IPS-15b (cell line): ENCODE results near the gene APOBEC4.

Experiments used
- H3K27me3 ChIP-seq: one replicate; pipeline ENCODE4 v1.6.1; 2013; ENCODE audit warnings: low read length; ENCODE audit not compliant: control insufficient read depth, insufficient read depth
- H3K36me3 ChIP-seq: one replicate; pipeline ENCODE4 v1.6.1; 2013; ENCODE audit warnings: low read length; ENCODE audit not compliant: control insufficient read depth, insufficient read depth
- H3K4me1 ChIP-seq: one replicate; pipeline ENCODE4 v1.6.1; 2013; ENCODE audit warnings: mild to moderate bottlenecking, low read length; ENCODE audit not compliant: control insufficient read depth, insufficient read depth
- H3K4me3 ChIP-seq: one replicate; pipeline ENCODE4 v1.5.1; 2013; ENCODE audit warnings: low read depth, low read length
- H3K9ac ChIP-seq: one replicate; pipeline ENCODE4 v1.6.1; 2013; ENCODE audit warnings: low read depth, mild to moderate bottlenecking, low read length
- H3K9me3 ChIP-seq: one replicate; pipeline ENCODE4 v1.6.1; 2013; ENCODE audit warnings: mild to moderate bottlenecking, low read length; ENCODE audit not compliant: control insufficient read depth, insufficient read depth

Gene APOBEC4

DNA sequence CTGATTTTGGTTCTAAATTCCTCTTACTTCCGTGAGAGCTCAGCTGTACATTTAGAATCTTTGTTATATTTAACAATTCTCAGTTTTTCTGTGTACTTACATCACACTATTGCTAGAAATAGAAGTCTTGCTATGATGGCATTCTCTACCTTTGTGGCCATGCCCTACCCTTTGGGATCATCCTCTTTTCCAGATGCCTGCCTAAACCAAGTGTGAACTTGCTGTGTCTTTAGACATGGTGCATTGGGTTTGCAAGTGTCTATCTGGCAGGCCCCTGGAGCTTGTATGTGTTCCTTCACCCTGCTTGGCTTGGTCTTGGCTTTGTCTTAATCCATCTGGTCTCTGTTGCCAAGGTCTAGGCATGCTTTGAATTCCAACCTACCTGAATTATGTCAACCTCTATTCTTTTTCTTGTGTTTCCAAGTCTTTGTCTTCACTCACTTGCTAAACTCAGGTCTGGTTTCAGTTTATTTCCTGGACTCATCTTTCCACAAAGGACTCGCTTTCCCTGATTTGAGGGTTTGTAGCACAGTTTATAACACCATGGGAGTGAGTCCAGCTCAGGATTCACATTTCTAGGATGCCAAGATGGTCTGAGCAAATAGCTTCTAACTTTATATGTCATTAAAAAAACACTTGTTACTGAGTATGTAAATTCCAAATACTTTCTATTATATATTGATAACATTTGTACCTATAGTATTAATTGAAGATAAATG is 20.6 kb upstream of the APOBEC4 start:
- H3K4me3 ChIP-seq, result no peak overlapping the region
- H3K4me1 ChIP-seq, result no peaks in the 10 kb centered on the region
- no peaks in the 10 kb centered on the region for H3K36me3 ChIP-seq
- H3K9me3 ChIP-seq, result no peaks in the 10 kb centered on the region
- H3K27me3 ChIP-seq, result no peaks in the 10 kb centered on the region
- H3K9ac ChIP-seq, result no peak overlapping the region

DNA sequence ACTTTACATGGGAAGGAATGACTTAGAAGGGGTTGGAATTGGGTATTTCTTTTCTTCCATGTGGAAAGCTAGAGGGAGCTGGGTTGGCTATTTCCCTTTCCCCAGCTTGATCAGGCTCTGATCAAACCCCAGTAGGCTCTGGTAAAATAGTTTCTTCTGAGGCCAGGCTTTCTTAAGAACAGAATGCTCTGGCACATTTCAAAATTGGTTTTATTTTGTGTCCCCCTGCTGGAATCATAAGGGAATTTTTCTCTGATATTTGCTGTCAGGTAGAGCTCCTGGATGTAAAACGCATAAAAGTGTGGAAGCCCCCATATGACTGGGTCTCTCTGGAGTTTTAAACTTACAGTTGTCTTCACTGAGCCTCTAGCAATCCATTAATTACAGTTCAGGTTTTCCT is 17.1 kb upstream of the APOBEC4 start:
- H3K4me1 ChIP-seq, result no peaks in the 10 kb centered on the region
- no peaks in the 10 kb centered on the region for H3K36me3 ChIP-seq
- H3K9me3 ChIP-seq, result no peaks in the 10 kb centered on the region
- H3K4me3 ChIP-seq, result no peak overlapping the region
- no peaks in the 10 kb centered on the region for H3K27me3 ChIP-seq
- no peak overlapping the region for H3K9ac ChIP-seq

DNA sequence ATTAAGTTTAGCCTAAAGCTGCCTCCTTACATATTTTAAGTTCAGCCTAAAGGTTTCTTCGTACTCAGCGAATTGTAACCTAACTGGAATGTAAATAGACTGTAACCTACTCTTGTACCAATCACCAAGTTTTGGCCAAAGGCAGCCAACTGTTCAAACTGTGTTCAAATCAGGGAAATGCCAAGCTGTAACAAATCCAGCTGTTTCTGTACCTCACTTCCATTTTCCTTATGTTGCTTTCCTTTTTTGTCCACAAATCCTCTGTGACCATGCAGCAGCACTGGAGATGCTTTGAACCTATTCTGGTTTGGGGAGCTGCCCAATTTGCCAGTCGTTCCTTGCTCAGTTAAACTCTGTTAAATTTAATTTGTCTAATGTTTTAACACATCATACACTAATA is 3.2 kb upstream of the APOBEC4 start:
- no peaks in the 10 kb centered on the region for H3K9me3 ChIP-seq
- no peak overlapping the region for H3K9ac ChIP-seq
- H3K36me3 ChIP-seq, result no peaks in the 10 kb centered on the region
- no peak overlapping the region for H3K4me3 ChIP-seq
- no peaks in the 10 kb centered on the region for H3K27me3 ChIP-seq
- H3K4me1 ChIP-seq, result no peaks in the 10 kb centered on the region

DNA sequence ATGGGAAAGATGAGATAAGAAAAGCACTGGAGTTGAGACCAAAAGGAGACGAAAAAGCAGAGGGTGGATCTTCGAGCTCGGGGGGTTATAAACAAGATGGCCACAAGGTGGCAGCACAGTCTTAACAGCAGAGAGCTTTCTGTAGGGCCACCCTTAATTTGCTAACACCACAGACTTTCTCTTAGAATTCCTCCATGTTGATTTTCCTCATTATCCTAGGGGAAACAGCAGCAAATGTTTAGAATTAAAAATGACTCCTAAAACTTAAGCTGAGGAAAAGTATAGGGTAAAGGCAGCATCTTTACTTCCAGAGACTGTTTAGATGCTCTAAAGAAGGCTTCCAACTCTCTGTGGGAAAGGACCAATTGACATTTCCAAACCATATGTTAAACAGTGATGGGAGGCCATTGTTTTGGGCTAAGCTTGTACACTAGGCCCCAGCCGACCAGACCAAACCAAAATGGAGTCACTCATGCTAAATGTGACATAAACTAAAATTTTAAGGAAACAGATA is 2.5 kb upstream of the APOBEC4 start:
- H3K4me3 ChIP-seq, result no peak overlapping the region
- no peak overlapping the region for H3K9ac ChIP-seq
- H3K36me3 ChIP-seq, result no peaks in the 10 kb centered on the region
- H3K27me3 ChIP-seq, result no peaks in the 10 kb centered on the region
- H3K9me3 ChIP-seq, result no peaks in the 10 kb centered on the region
- H3K4me1 ChIP-seq, result no peaks in the 10 kb centered on the region

DNA sequence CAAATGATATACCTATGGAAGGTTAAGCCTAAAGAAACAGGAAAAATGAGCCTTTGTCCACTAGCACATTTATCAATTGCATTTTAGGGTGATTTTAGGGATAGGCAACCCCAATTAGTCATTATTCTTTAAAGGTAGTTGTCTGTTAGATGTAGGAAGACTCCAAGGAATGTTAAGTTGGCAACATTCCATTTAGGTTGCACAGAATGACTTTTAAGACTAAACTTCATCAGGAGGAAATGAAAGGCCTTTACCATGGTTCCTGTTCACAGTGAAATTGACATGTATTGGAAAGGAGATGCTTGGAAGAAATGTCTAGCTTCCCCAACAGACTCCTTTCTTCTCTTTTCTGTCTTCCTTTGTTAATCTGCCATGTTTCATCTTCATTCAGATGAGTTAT is 1.6 kb upstream of the APOBEC4 start:
- H3K36me3 ChIP-seq, result no peaks in the 10 kb centered on the region
- no peaks in the 10 kb centered on the region for H3K4me1 ChIP-seq
- no peak overlapping the region for H3K9ac ChIP-seq
- H3K27me3 ChIP-seq, result no peaks in the 10 kb centered on the region
- no peaks in the 10 kb centered on the region for H3K9me3 ChIP-seq
- H3K4me3 ChIP-seq, result no peak overlapping the region

DNA sequence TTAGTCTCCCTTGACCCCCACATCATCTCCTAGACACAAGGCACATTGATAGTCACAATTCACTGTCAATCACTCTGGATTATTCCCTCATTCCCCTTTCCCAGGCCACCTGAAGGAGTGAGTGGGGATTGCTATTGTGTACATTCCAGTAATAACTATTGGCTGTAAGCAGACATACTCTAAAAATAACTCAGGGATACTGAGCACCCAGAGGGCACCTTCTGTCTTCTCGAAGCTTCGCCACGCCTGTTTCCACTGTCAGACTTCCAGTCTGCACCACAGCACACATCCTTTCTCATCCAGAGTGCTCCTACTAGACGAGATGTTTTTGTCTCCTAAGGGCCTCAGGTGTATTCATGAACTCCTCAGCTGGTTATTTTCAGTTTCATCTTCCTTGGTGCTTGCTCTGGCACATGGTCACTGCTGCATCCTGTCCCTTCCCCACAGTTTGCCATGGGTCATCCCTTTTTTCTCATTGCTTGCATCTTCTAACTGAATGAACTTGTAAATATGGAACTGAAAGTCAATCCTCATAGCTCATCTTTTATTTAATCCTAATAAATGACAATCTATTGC is 848 bp upstream of the APOBEC4 start:
- Histone ChIP-seq H3K4me3 (no peak overlapping the region), H3K9me3 (no peaks in the 10 kb centered on the region), H3K27me3 (no peaks in the 10 kb centered on the region), H3K4me1 (no peaks in the 10 kb centered on the region), H3K9ac (no peak overlapping the region), H3K36me3 (no peaks in the 10 kb centered on the region)

DNA sequence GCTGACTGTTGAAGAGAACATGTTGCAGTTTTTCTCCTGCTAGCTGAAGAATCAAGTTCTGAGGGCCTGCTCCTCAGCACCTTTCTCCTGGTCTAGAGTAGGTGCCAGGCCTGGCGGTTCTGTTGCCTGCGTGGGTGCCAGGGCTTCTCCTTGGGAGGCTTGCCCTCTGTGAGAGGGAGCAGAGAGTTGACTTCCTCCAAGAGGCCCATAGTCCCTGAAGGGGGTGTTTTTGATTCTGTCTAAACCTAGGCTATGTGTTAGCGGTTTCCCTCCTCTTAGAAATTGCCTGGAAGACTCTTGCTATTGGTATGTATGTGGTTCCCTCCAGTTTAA is 312 bp upstream of the APOBEC4 start:
- H3K9ac ChIP-seq, result no peak overlapping the region
- no peaks in the 10 kb centered on the region for H3K9me3 ChIP-seq
- no peaks in the 10 kb centered on the region for H3K27me3 ChIP-seq
- no peak overlapping the region for H3K4me3 ChIP-seq
- no peaks in the 10 kb centered on the region for H3K36me3 ChIP-seq
- H3K4me1 ChIP-seq, result no peaks in the 10 kb centered on the region

DNA sequence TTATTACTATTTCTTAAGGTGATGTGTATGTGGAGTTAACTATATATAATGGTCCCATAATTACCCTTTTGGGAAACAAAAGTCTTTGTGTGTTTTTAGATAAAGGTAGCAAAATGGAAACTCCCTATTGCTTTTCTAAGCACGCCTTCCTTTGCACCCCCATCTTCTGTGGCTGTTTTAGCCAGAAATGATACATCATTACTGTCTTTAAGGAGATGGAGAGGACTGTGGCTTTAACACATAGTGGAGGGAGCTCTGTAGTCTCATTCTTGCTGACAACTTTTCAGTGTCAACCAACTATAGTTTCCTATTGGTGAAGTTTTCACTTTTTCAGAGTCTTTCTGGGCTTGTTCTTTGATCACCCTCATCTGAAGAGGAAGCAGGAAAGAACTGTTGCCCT is 1.0 kb downstream of the APOBEC4 start:
- no peak overlapping the region for H3K4me3 ChIP-seq
- no peaks in the 10 kb centered on the region for H3K27me3 ChIP-seq
- H3K36me3 ChIP-seq, result no peaks in the 10 kb centered on the region
- no peaks in the 10 kb centered on the region for H3K4me1 ChIP-seq
- H3K9ac ChIP-seq, result no peak overlapping the region
- H3K9me3 ChIP-seq, result no peaks in the 10 kb centered on the region

DNA sequence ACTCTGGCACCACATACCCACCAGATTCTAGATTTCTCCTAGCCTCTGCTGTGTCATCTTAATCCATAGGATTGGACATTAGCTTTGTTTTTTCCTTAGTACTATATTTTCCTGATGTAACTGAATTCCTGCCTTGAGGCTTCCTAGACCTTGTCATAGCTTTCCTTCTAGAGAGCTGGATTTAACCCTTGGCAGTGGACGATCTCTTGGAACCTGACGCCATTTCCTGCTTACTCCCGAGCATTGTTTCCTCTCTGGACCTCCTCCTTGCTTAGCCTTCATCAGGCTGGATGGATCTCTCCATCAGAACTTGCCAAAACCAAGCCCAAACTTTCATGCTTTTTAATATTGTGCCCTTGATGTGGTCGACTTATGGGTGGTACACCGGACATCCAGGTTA is 1.5 kb downstream of the APOBEC4 start:
- H3K9me3 ChIP-seq, result no peaks in the 10 kb centered on the region

DNA sequence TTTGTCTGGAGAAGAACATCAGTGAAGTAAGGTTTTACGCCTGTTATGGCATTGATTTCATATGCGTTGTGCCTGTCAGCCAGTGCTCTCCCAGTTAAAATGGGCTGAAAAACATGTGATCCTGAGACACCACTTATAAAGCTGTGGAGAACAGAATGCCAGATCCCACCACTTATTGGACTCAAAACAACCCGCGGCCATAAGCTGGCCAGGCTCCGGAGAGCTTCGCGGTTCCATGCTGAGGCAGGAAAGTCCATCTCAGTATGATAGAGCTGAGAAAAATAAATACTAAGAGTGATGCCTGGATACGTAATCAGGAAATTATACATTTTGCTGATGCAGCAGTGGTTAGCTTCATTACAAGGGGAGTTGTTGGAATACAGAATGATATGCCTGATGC is 5.1 kb downstream of the APOBEC4 start:
- Histone ChIP-seq H3K4me3 (no peak overlapping the region), H3K36me3 (no peaks in the 10 kb centered on the region), H3K27me3 (no peaks in the 10 kb centered on the region), H3K4me1 (no peaks in the 10 kb centered on the region), H3K9ac (no peak overlapping the region), H3K9me3 (no peaks in the 10 kb centered on the region)

More for the DNA sequence above, 1.5 kb downstream of the APOBEC4 start:
- no peak overlapping the region for H3K4me3 ChIP-seq
- no peaks in the 10 kb centered on the region for H3K27me3 ChIP-seq
- H3K4me1 ChIP-seq, result no peaks in the 10 kb centered on the region
- H3K36me3 ChIP-seq, result no peaks in the 10 kb centered on the region
- no peak overlapping the region for H3K9ac ChIP-seq

DNA sequence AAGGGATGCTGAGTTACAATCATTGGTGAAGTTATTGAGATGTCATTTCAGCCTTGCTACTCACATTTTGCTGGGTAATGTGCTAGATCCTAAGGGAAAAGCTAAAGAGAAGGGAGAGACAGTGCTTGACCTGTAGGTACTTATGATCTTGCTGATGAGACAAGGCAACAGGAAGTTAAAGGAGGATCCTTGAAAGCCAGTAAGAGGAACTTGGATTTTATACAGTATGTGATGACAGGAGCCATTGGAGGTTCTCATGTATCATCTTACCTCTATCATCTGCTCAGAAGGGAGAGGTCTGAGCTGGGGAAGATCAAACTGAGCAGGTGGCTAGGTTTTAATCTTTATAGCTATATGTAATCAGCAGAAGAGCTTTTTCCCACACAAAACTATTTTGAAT is 6.3 kb downstream of the APOBEC4 start:
- H3K36me3 ChIP-seq, result no peaks in the 10 kb centered on the region
- H3K4me3 ChIP-seq, result no peak overlapping the region
- no peaks in the 10 kb centered on the region for H3K4me1 ChIP-seq
- no peak overlapping the region for H3K9ac ChIP-seq
- no peaks in the 10 kb centered on the region for H3K9me3 ChIP-seq
- H3K27me3 ChIP-seq, result no peaks in the 10 kb centered on the region

DNA sequence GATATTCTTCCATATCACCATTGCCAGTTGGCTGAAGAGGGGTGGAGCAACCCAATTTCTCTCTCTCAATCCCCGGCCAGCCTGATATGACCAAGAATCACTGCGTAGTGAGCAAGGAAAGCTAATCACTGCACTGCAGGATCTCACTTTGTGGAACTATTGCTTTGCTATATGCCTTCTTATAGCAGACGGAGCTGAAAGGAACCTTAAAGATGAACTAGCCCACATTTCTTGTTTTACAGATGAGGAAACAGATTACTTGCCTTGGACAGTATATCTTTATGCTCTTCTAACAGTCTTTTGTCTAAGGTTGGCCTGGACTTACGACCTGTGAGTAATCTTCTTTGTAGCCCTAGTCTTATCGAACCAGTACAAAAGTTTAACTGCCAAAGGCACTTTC is 7.6 kb downstream of the APOBEC4 start:
- no peaks in the 10 kb centered on the region for H3K27me3 ChIP-seq
- H3K4me1 ChIP-seq, result no peaks in the 10 kb centered on the region
- H3K9ac ChIP-seq, result no peak overlapping the region
- H3K36me3 ChIP-seq, result no peaks in the 10 kb centered on the region
- no peak overlapping the region for H3K4me3 ChIP-seq
- no peaks in the 10 kb centered on the region for H3K9me3 ChIP-seq
